ENCODE data around the gene NHSL1. TPM values are rescaled to one million over a fixed set of nuclear protein-coding genes. Genes with fewer than 3 reads are reported as not detected.
A peak's percentile ranks its signal among the peaks of the same experiment; 100 is the strongest.

Gene NHSL1
- total and polyA plus RNA-seq, 8 donors, result 37.8 to 90.2 (median 76.8) TPM

DNA sequence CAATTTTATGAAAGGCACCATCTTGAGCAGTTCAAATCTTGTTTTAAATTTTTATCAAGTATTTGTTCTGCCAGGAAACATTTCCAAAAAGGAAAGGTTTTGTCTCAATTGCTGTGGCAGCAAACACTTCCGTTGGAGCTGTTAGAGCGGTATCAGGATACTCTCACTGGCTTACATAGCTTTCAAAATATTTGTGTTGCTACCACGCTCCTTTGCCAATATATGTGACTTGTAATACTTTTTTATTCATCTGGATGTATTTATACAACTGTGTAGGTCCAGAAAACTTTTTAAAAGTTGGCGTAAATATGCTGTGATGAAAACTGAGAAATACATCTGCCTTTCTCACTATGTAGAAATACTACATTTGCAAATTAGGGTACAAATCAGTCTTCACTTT is 37.8 kb upstream of the NHSL1 start:
- intact Hi-C loops (cut with DNase I), result no loop called here
- Histone ChIP-seq H3K4me3 (no peak overlapping the region), H3K27ac (peak overlapping the region in 1 of 2 donors; percentile 35), H3K9me3 (no peaks in the 10 kb centered on the region), H3K27me3 (no peaks in the 10 kb centered on the region), H3K4me1 (peaks cover 12 to 20% of the 10 kb centered on the region in 2 donors), H3K36me3 (no peaks in the 10 kb centered on the region)
- DNase-seq, result peak in 2 of 4 donors; percentile 53 to 73
- TF ChIP-seq, protein P1, sequence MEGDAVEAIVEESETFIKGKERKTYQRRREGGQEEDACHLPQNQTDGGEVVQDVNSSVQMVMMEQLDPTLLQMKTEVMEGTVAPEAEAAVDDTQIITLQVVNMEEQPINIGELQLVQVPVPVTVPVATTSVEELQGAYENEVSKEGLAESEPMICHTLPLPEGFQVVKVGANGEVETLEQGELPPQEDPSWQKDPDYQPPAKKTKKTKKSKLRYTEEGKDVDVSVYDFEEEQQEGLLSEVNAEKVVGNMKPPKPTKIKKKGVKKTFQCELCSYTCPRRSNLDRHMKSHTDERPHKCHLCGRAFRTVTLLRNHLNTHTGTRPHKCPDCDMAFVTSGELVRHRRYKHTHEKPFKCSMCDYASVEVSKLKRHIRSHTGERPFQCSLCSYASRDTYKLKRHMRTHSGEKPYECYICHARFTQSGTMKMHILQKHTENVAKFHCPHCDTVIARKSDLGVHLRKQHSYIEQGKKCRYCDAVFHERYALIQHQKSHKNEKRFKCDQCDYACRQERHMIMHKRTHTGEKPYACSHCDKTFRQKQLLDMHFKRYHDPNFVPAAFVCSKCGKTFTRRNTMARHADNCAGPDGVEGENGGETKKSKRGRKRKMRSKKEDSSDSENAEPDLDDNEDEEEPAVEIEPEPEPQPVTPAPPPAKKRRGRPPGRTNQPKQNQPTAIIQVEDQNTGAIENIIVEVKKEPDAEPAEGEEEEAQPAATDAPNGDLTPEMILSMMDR (IDR thresholded peaks at IDR 0.05), result no peak
- peak; percentile 44 for ATAC-seq

GRCh38 chr6:138535728-138536455 is 36.6 kb upstream of the NHSL1 start:
- no peak for ATAC-seq
- H3K4me3 ChIP-seq, result no peak overlapping the region
- no peak overlapping the region for H3K27ac ChIP-seq
- H3K9me3 ChIP-seq, result no peaks in the 10 kb centered on the region
- DNase-seq, result no peak
- TF ChIP-seq, protein P1 (IDR thresholded peaks at IDR 0.05), result no peak
- intact Hi-C loops (cut with DNase I), result no loop called here
- peaks cover 12% of the 10 kb centered on the region in 2 donors for H3K4me1 ChIP-seq
- H3K27me3 ChIP-seq, result no peaks in the 10 kb centered on the region
- no peaks in the 10 kb centered on the region for H3K36me3 ChIP-seq

- ATAC-seq (peak; percentile 70), DNase-seq (peak in 1 of 4 donors; percentile 62)
- no peak overlapping the region for H3K4me3 ChIP-seq
- TF ChIP-seq, protein P1 (IDR thresholded peaks at IDR 0.05), result no peak
- intact Hi-C loops (cut with DNase I), result no loop called here
- peak overlapping the region in 1 of 2 donors; percentile 30 for H3K27ac ChIP-seq
- H3K9me3 ChIP-seq, result no peaks in the 10 kb centered on the region
- peaks cover 0 to 12% of the 10 kb centered on the region in 2 donors for H3K4me1 ChIP-seq
- no peaks in the 10 kb centered on the region for H3K36me3 ChIP-seq
- H3K27me3 ChIP-seq, result no peaks in the 10 kb centered on the region
Observed at GRCh38 chr6:138533667-138534066, 34.4 kb upstream of the NHSL1 start.

DNA sequence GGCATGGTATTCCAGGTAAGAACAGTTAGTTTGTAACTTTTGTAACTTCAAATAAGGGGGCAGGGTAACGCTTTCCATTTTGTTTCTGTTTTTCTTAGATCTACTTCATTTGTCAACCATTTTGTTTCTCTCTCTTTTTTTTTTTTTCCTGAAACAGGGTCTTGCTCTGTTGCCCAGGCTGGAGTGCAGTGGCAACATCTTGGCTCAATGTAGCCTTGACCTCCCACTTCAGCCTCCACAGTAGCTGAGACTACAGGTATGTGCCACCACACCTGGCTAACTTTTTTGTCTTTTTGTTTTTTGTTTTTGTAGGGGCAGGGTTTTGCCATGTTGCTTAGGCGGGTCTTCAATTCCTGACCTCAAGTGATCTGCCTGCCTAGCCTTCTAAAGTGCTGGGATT is 32.1 kb upstream of the NHSL1 start:
- DNase-seq (no peak), ATAC-seq (no peak)
- Histone ChIP-seq H3K36me3 (no peaks in the 10 kb centered on the region), H3K27me3 (no peaks in the 10 kb centered on the region), H3K4me1 (no peaks in the 10 kb centered on the region), H3K4me3 (no peak overlapping the region), H3K9me3 (no peaks in the 10 kb centered on the region), H3K27ac (no peak overlapping the region)
- TF ChIP-seq, protein P1 (IDR thresholded peaks at IDR 0.05), result no peak
- intact Hi-C loops (cut with DNase I), result no loop called here

- TF ChIP-seq, protein P1 (IDR thresholded peaks at IDR 0.05), result no peak
- Histone ChIP-seq H3K27me3 (no peaks in the 10 kb centered on the region), H3K4me1 (peaks cover 0 to 3% of the 10 kb centered on the region in 2 donors), H3K9me3 (no peaks in the 10 kb centered on the region), H3K27ac (no peak overlapping the region), H3K4me3 (no peak overlapping the region), H3K36me3 (no peaks in the 10 kb centered on the region)
- intact Hi-C loops (cut with DNase I), result no loop called here
- ATAC-seq, result no peak
- no peak for DNase-seq
Observed at GRCh38 chr6:138529478-138529877, 30.2 kb upstream of the NHSL1 start.
